ENCODE results near the gene RBM10. TPM values are rescaled to one million over a fixed set of nuclear protein-coding genes. Genes with fewer than 3 reads are reported as not detected.

The RBM10 gene
- total RNA-seq, 1 donor from 2014 or later = 35.9 TPM

- no peaks in the 10 kb centered on the region for H3K4me1 Mint-ChIP-seq (ENCODE audit: low read depth, unreplicated experiment)
- H3K9me3 Mint-ChIP-seq (ENCODE audit: unreplicated experiment) = no peaks in the 10 kb centered on the region
These were observed 26.1 kb downstream of the RBM10 start for GRCh38 chrX:47170861-47171692.

GRCh38 chrX:47171996-47172395, 27.0 kb downstream of the RBM10 start:
- TF ChIP-seq EZH2 (IDR thresholded peaks at IDR 0.05; ENCODE audit: insufficient read depth, low read length) = no peak
- TF ChIP-seq CTCF (IDR thresholded peaks at IDR 0.05; ENCODE audit: insufficient read depth, low read depth, low read length) = no peak
- Mint-ChIP-seq H3K27ac (ENCODE audit: unreplicated experiment) (no peak overlapping the region), H3K36me3 (ENCODE audit: low read depth, unreplicated experiment) (no peaks in the 10 kb centered on the region), H3K4me3 (ENCODE audit: unreplicated experiment) (no peak overlapping the region), H3K9me3 (ENCODE audit: unreplicated experiment) (no peaks in the 10 kb centered on the region), H3K4me1 (ENCODE audit: low read depth, unreplicated experiment) (no peaks in the 10 kb centered on the region), H3K27me3 (ENCODE audit: low read depth, unreplicated experiment) (no peaks in the 10 kb centered on the region)
- no peak overlapping the region for H3K4me2 ChIP-seq (ENCODE audit: low read length)
- no peaks in the 10 kb centered on the region for H3K9me3 ChIP-seq (ENCODE audit: insufficient read depth, low read depth, low read length)
- H3K36me3 ChIP-seq (ENCODE audit: insufficient read depth, low read length) = peaks cover 3% of the 10 kb centered on the region
- no peaks in the 10 kb centered on the region for H3K27me3 ChIP-seq (ENCODE audit: insufficient read depth, low read length)
- H4K20me1 ChIP-seq (ENCODE audit: insufficient read depth, low read length) = peaks cover 27% of the 10 kb centered on the region
- no peak for DNase-seq (ENCODE audit: low read depth)
- no peaks in the 10 kb centered on the region for H3K4me1 ChIP-seq (ENCODE audit: insufficient read depth, low read length)
- H3K9ac ChIP-seq (ENCODE audit: low read length) = no peak overlapping the region
- peaks cover 17% of the 10 kb centered on the region for H3K79me2 ChIP-seq (ENCODE audit: insufficient read depth, low read length)
- H3K27ac ChIP-seq (ENCODE audit: low read depth, low read length) = no peak overlapping the region
- H2AFZ ChIP-seq (ENCODE audit: low read depth, low read length) = no peak overlapping the region
- no peak for FAIRE-seq
- no peak overlapping the region for H3K4me3 ChIP-seq (ENCODE audit: insufficient read depth, low read depth, low read length)

More at GRCh38 chrX:47170861-47171692, 26.1 kb downstream of the RBM10 start:
- DNase-seq (ENCODE audit: low read depth) = no peak
- Mint-ChIP-seq H3K4me3 (ENCODE audit: unreplicated experiment) (no peak overlapping the region), H3K27me3 (ENCODE audit: low read depth, unreplicated experiment) (no peaks in the 10 kb centered on the region), H3K27ac (ENCODE audit: unreplicated experiment) (no peak overlapping the region), H3K36me3 (ENCODE audit: low read depth, unreplicated experiment) (no peaks in the 10 kb centered on the region)
- no peak overlapping the region for H3K4me2 ChIP-seq (ENCODE audit: low read length)
- TF ChIP-seq CTCF (IDR thresholded peaks at IDR 0.05; ENCODE audit: insufficient read depth, low read depth, low read length) = no peak
- TF ChIP-seq EZH2 (IDR thresholded peaks at IDR 0.05; ENCODE audit: insufficient read depth, low read length) = no peak
- no peaks in the 10 kb centered on the region for H3K9me3 ChIP-seq (ENCODE audit: insufficient read depth, low read depth, low read length)
- H3K27me3 ChIP-seq (ENCODE audit: insufficient read depth, low read length) = no peaks in the 10 kb centered on the region
- H4K20me1 ChIP-seq (ENCODE audit: insufficient read depth, low read length) = peaks cover 27% of the 10 kb centered on the region
- no peaks in the 10 kb centered on the region for H3K4me1 ChIP-seq (ENCODE audit: insufficient read depth, low read length)
- no peaks in the 10 kb centered on the region for H3K36me3 ChIP-seq (ENCODE audit: insufficient read depth, low read length)
- H3K9ac ChIP-seq (ENCODE audit: low read length) = no peak overlapping the region
- H3K27ac ChIP-seq (ENCODE audit: low read depth, low read length) = no peak overlapping the region
- H3K4me3 ChIP-seq (ENCODE audit: insufficient read depth, low read depth, low read length) = no peak overlapping the region
- no peak for FAIRE-seq
- H2AFZ ChIP-seq (ENCODE audit: low read depth, low read length) = no peak overlapping the region
- H3K79me2 ChIP-seq (ENCODE audit: insufficient read depth, low read length) = peaks cover 23% of the 10 kb centered on the region

- Histone ChIP-seq H3K36me3 (ENCODE audit: insufficient read depth, low read length) (peaks cover 3% of the 10 kb centered on the region), H3K4me2 (ENCODE audit: low read length) (no peak overlapping the region), H3K79me2 (ENCODE audit: insufficient read depth, low read length) (peaks cover 16% of the 10 kb centered on the region), H3K27me3 (ENCODE audit: insufficient read depth, low read length) (no peaks in the 10 kb centered on the region), H3K9me3 (ENCODE audit: insufficient read depth, low read depth, low read length) (no peaks in the 10 kb centered on the region), H3K9ac (ENCODE audit: low read length) (no peak overlapping the region), H2AFZ (ENCODE audit: low read depth, low read length) (no peak overlapping the region), H4K20me1 (ENCODE audit: insufficient read depth, low read length) (peaks cover 27% of the 10 kb centered on the region), H3K27ac (ENCODE audit: low read depth, low read length) (no peak overlapping the region), H3K4me1 (ENCODE audit: insufficient read depth, low read length) (no peaks in the 10 kb centered on the region), H3K4me3 (ENCODE audit: insufficient read depth, low read depth, low read length) (no peak overlapping the region)
- Mint-ChIP-seq H3K27me3 (ENCODE audit: low read depth, unreplicated experiment) (no peaks in the 10 kb centered on the region), H3K4me1 (ENCODE audit: low read depth, unreplicated experiment) (no peaks in the 10 kb centered on the region), H3K4me3 (ENCODE audit: unreplicated experiment) (no peak overlapping the region), H3K27ac (ENCODE audit: unreplicated experiment) (no peak overlapping the region), H3K36me3 (ENCODE audit: low read depth, unreplicated experiment) (no peaks in the 10 kb centered on the region), H3K9me3 (ENCODE audit: unreplicated experiment) (no peaks in the 10 kb centered on the region)
- FAIRE-seq (no peak), DNase-seq (ENCODE audit: low read depth) (no peak)
- TF ChIP-seq EZH2 (IDR thresholded peaks at IDR 0.05; ENCODE audit: insufficient read depth, low read length) (no peak), CTCF (IDR thresholded peaks at IDR 0.05; ENCODE audit: insufficient read depth, low read depth, low read length) (no peak)
These were observed 27.5 kb downstream of the RBM10 start for GRCh38 chrX:47172549-47172948.

Measured in astrocyte (in vitro differentiated cells and primary cell).